SHP77 (cell line): ENCODE data around the gene SEC11A.
"Not testable (repeated sequence)": the region's sequence is repeated elsewhere in the genome, so short reads cannot be mapped to it uniquely, and the experiment has no call there.

ENCODE experiments used
- DNase-seq, 2 experiments: peaks; one replicate each; lab custom pipeline; 2025; lab: John Stamatoyannopoulos, UW

The SEC11A gene

DNA sequence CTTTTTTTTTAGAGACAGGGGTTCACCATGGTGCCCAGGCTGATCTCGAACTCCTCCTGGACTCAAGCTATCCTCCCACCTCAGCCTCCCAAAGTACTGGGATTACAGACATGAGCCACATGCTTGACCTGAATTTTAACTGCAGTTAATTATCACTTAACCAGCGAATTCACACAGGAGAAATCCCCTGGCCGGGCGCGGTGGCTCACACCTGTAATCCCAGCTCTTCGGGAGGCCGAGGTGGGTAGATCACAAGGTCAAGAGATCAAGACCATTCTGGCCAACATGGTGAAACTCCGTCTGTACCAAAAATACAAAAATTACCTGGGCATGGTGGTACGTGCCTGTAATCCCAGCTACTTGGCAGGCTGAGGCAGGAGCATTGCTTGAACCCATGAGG is 74.1 kb downstream of the SEC11A start:
- DNase-seq: not testable (repeated sequence)

- peak in 1 of 2 experiments; percentile 9 for DNase-seq
These were observed 77.8 kb downstream of the SEC11A start for GRCh38 chr15:84638103-84638502.

GRCh38 chr15:84634228-84634837 is 81.6 kb downstream of the SEC11A start:
- no peak for DNase-seq

- peak in 1 of 2 experiments; percentile 23 for DNase-seq
These were observed 82.4 kb downstream of the SEC11A start for GRCh38 chr15:84633311-84634227.

DNA sequence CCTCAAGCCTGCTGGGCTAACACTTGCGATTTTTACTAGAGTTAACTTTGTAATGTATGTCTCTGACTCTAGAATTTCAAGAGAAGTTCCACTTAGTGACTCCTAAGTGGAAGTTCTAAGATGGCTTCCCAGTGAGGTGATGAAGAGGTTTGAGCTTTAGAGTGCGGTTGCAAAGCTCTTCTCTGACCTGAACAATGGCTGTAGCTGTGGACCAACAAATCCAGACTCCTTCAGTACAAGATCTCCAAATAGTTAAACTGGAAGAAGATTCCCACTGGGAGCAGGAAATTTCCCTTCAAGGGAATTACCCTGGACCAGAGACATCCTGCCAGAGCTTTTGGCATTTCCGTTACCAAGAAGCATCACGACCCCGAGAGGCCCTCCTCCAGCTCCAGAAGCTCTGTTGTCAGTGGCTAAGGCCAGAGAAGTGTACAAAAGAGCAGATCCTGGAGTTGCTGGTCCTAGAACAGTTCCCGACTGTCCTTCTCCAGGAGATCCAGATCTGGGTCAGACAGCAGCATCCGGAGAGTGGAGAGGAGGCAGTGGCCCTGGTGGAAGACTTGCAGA is 84.2 kb downstream of the SEC11A start:
- peak in 1 of 2 experiments; percentile 33 for DNase-seq

DNA sequence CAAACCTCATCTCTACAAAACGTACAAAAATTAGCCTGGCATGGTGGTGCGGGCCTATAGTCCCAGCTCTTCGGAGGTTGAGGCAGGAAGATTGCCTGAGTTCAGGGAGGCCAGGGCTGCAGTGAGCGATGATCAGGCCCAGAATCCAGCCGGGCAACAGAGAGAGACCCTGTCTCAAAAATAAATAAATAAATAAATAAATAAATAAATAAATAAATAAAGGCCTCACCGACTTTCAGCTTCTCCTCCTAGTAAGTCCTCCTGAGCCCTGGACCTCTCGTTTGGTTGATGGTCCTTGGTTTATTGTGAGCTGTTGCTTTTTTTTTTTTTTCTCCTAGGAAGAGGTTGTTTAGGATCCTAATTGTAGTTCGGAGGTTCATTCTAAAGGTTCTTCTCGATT is 86.9 kb downstream of the SEC11A start:
- DNase-seq: no peak

- DNase-seq: no peak
These were observed 90.8 kb downstream of the SEC11A start for GRCh38 chr15:84625123-84625522.

DNA sequence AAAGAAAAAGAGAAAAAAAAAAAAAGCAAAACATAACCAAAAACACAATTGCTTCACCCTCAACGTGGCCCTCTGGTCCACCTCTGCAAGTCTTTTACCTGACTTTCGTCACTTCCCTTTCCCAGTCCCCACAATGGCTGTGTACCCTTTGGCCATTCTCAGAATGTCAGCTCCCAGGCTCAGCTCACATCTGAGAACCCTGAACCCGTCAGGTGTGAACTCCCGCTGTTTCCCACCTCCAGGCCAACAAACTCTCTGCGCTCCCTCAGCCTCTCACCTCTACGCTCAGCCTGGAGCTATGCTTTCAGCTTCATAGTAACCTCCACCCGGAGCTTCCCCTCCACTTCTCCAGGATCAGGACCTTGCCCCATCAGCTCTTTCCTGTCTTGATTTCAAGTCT is 91.6 kb downstream of the SEC11A start:
- DNase-seq: no peak

- no peak for DNase-seq
These were observed 94.5 kb downstream of the SEC11A start for GRCh38 chr15:84621358-84621979.

DNA sequence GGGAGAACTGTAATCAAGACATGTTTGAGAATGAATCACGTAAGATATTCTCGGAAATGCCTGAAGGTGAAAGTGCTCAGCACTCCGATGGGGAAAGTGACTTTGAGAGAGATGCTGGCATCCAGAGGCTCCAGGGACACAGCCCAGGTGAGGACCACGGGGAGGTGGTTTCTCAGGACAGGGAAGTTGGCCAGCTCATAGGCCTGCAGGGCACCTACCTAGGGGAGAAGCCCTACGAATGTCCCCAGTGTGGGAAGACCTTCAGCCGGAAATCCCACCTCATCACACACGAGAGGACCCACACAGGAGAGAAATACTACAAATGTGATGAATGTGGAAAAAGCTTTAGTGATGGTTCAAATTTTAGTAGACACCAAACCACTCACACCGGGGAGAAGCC is 95.3 kb downstream of the SEC11A start:
- no peak for DNase-seq
